Measurements from ENCODE around the gene PPFIA2. TPM values are rescaled to one million over a fixed set of nuclear protein-coding genes. Genes with fewer than 3 reads are reported as not detected.
"Not testable (repeated sequence)": the region's sequence is repeated elsewhere in the genome, so short reads cannot be mapped to it uniquely, and the experiment has no call there.

The PPFIA2 gene
- total RNA-seq, 1 donor from 2014 or later: not detected

DNA sequence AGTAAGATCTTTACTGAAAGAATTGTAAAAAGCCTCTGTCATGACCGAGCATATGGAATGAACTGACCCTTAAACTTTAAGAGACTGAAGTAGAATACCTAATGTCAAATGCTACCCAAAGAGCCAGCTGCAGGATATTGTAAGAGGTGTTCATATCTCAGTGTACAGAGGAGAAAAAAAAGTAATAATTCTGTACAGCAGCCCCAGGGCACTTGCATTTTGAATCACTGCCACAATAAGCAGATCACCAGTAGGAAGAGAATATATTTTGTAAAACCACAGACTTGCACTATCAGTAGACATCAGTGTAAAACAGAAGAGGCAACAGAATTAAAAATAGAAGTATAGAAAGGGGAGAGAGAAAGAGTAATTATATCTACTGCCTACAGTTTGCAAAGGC is 162.6 kb downstream of the PPFIA2 start:
- DNase-seq (ENCODE audit: low read depth): no peak
- no peak for TF ChIP-seq CTCF (IDR thresholded peaks at IDR 0.05; ENCODE audit: insufficient read depth, low read length, poor library complexity, severe bottlenecking)
- Histone ChIP-seq H3K36me3 (ENCODE audit: control insufficient read depth, insufficient read depth, low read length) (no peaks in the 10 kb centered on the region), H3K4me3 (ENCODE audit: low read depth, low read length) (no peak overlapping the region), H3K27me3 (ENCODE audit: control insufficient read depth, insufficient read depth, low read length) (no peaks in the 10 kb centered on the region)

DNA sequence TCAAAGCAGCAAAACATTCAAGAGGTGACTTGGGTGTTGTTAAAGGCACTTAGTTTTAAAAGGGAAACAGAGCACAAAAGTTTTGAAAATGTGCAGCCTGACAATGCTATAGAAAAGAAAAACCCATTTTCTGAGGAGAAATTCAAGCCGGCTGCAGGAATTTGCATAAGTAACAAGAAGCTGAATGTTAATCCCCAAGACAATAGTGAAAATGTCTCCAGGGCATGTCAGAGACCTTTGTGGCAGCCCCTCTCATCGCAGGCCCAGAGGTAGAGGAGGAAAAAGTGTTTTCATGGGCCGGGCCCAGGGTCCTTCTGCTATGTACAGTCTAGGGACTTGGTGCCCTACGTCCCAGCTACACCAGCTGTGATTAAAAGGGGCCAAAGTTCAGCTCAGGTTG is 167.9 kb downstream of the PPFIA2 start:
- no peaks in the 10 kb centered on the region for H3K36me3 ChIP-seq (ENCODE audit: control insufficient read depth, insufficient read depth, low read length)
- DNase-seq (ENCODE audit: low read depth): no peak
- no peaks in the 10 kb centered on the region for H3K27me3 ChIP-seq (ENCODE audit: control insufficient read depth, insufficient read depth, low read length)
- H3K4me3 ChIP-seq (ENCODE audit: low read depth, low read length): no peak overlapping the region
- TF ChIP-seq CTCF (IDR thresholded peaks at IDR 0.05; ENCODE audit: insufficient read depth, low read length, poor library complexity, severe bottlenecking): no peak

DNA sequence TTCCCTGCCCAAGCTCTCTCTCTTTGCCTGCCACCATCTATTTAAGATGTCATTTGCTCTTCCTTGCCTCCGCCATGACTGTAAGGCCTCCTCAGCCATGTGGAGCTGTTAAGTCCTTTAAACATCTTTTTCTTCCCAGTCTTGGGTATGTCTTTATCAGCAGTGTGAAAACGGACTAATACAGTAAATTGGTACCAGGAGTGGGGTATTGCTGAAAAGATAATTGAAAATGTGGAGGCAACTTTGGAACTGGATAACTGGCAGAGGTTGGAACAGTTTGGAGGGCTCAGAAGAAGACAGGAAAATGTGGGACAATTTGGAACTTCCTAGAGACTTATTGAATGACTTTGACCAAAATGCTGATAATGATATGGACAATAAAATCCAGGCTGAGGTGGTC is 168.4 kb downstream of the PPFIA2 start:
- H3K27me3 ChIP-seq (ENCODE audit: control insufficient read depth, insufficient read depth, low read length); H3K4me3 ChIP-seq (ENCODE audit: low read depth, low read length); H3K36me3 ChIP-seq (ENCODE audit: control insufficient read depth, insufficient read depth, low read length); DNase-seq (ENCODE audit: low read depth): not testable (repeated sequence)

GRCh38 chr12:81588235-81589008 is 170.7 kb downstream of the PPFIA2 start:
- H3K4me3 ChIP-seq (ENCODE audit: low read depth, low read length): no peak overlapping the region
- no peaks in the 10 kb centered on the region for H3K27me3 ChIP-seq (ENCODE audit: control insufficient read depth, insufficient read depth, low read length)
- H3K36me3 ChIP-seq (ENCODE audit: control insufficient read depth, insufficient read depth, low read length): no peaks in the 10 kb centered on the region
- DNase-seq (ENCODE audit: low read depth): no peak
- TF ChIP-seq CTCF (IDR thresholded peaks at IDR 0.05; ENCODE audit: insufficient read depth, low read length, poor library complexity, severe bottlenecking): no peak

GRCh38 chr12:81585787-81586186 is 173.4 kb downstream of the PPFIA2 start:
- Histone ChIP-seq H3K27me3 (ENCODE audit: control insufficient read depth, insufficient read depth, low read length) (no peaks in the 10 kb centered on the region), H3K36me3 (ENCODE audit: control insufficient read depth, insufficient read depth, low read length) (no peaks in the 10 kb centered on the region), H3K4me3 (ENCODE audit: low read depth, low read length) (no peak overlapping the region)
- DNase-seq (ENCODE audit: low read depth): no peak
- no peak for TF ChIP-seq CTCF (IDR thresholded peaks at IDR 0.05; ENCODE audit: insufficient read depth, low read length, poor library complexity, severe bottlenecking)

- TF ChIP-seq CTCF (IDR thresholded peaks at IDR 0.05; ENCODE audit: insufficient read depth, low read length, poor library complexity, severe bottlenecking): no peak
- no peak overlapping the region for H3K4me3 ChIP-seq (ENCODE audit: low read depth, low read length)
- H3K27me3 ChIP-seq (ENCODE audit: control insufficient read depth, insufficient read depth, low read length): no peaks in the 10 kb centered on the region
- DNase-seq (ENCODE audit: low read depth): peak; percentile 7
- no peaks in the 10 kb centered on the region for H3K36me3 ChIP-seq (ENCODE audit: control insufficient read depth, insufficient read depth, low read length)
Measured at GRCh38 chr12:81573228-81573627, 185.9 kb downstream of the PPFIA2 start.

Measured in kidney epithelial cell (primary cell).